ENCODE results near the gene TTN.

The TTN gene

GRCh38 chr2:178635897-178636296 lies 171.3 kb downstream of the TTN start:
- H3K27me3 ChIP-seq (ENCODE audit: insufficient read depth, low read depth): no peaks in the 10 kb centered on the region; the same call in 1 of the 2 replicates
- H3K79me2 ChIP-seq (ENCODE audit: insufficient read depth, low read depth): no peaks in the 10 kb centered on the region
- H3K27ac ChIP-seq: no peak overlapping the region
- TF ChIP-seq CTCF (conservative IDR thresholded peaks at IDR 0.05; ENCODE audit: low read depth, low read length): no peak
- no peaks in the 10 kb centered on the region for H4K20me1 ChIP-seq (ENCODE audit: insufficient read depth)
- H3K4me2 ChIP-seq: no peak overlapping the region
- no peaks in the 10 kb centered on the region for H3K36me3 ChIP-seq (ENCODE audit: insufficient read depth)
- no peak overlapping the region for H3K9ac ChIP-seq
- no peak overlapping the region for H2AFZ ChIP-seq (ENCODE audit: low read depth)
- H3K4me1 ChIP-seq (ENCODE audit: low read depth, poor library complexity, severe bottlenecking): no peaks in the 10 kb centered on the region
- no peak overlapping the region for H3K4me3 ChIP-seq (IDR thresholded peaks at IDR 0.05; ENCODE audit: insufficient read depth, low read depth, low read length)

- Histone ChIP-seq H4K20me1 (ENCODE audit: insufficient read depth) (no peaks in the 10 kb centered on the region), H3K4me1 (ENCODE audit: low read depth, poor library complexity, severe bottlenecking) (no peaks in the 10 kb centered on the region), H3K27ac (no peak overlapping the region), H3K9ac (no peak overlapping the region), H3K36me3 (ENCODE audit: insufficient read depth) (no peaks in the 10 kb centered on the region), H2AFZ (ENCODE audit: low read depth) (no peak overlapping the region), H3K27me3 (ENCODE audit: insufficient read depth, low read depth) (no peaks in the 10 kb centered on the region; the same call in 1 of the 2 replicates), H3K4me2 (no peak overlapping the region), H3K79me2 (ENCODE audit: insufficient read depth, low read depth) (no peaks in the 10 kb centered on the region), H3K4me3 (IDR thresholded peaks at IDR 0.05; ENCODE audit: insufficient read depth, low read depth, low read length) (no peak overlapping the region)
- no peak for TF ChIP-seq CTCF (conservative IDR thresholded peaks at IDR 0.05; ENCODE audit: low read depth, low read length)
Measured at GRCh38 chr2:178632729-178633128, 174.5 kb downstream of the TTN start.

- H3K9ac ChIP-seq: no peak overlapping the region
- H3K4me1 ChIP-seq (ENCODE audit: low read depth, poor library complexity, severe bottlenecking): no peaks in the 10 kb centered on the region
- H4K20me1 ChIP-seq (ENCODE audit: insufficient read depth): no peaks in the 10 kb centered on the region; the same call in 1 of the 2 replicates
- no peak overlapping the region for H3K27ac ChIP-seq
- TF ChIP-seq CTCF (conservative IDR thresholded peaks at IDR 0.05; ENCODE audit: low read depth, low read length): no peak
- H3K4me3 ChIP-seq (IDR thresholded peaks at IDR 0.05; ENCODE audit: insufficient read depth, low read depth, low read length): no peak overlapping the region
- H3K27me3 ChIP-seq (ENCODE audit: insufficient read depth, low read depth): no peaks in the 10 kb centered on the region
- H3K79me2 ChIP-seq (ENCODE audit: insufficient read depth, low read depth): no peaks in the 10 kb centered on the region
- H3K4me2 ChIP-seq: no peak overlapping the region
- H3K36me3 ChIP-seq (ENCODE audit: insufficient read depth): no peaks in the 10 kb centered on the region
- no peak overlapping the region for H2AFZ ChIP-seq (ENCODE audit: low read depth)
Measured at GRCh38 chr2:178630581-178630980, 176.6 kb downstream of the TTN start.

- no peak overlapping the region for H2AFZ ChIP-seq (ENCODE audit: low read depth)
- no peaks in the 10 kb centered on the region for H3K79me2 ChIP-seq (ENCODE audit: insufficient read depth, low read depth)
- no peak overlapping the region for H3K4me3 ChIP-seq (IDR thresholded peaks at IDR 0.05; ENCODE audit: insufficient read depth, low read depth, low read length)
- no peaks in the 10 kb centered on the region for H3K4me1 ChIP-seq (ENCODE audit: low read depth, poor library complexity, severe bottlenecking)
- no peak overlapping the region for H3K4me2 ChIP-seq
- H4K20me1 ChIP-seq (ENCODE audit: insufficient read depth): no peaks in the 10 kb centered on the region; the same call in 1 of the 2 replicates
- H3K9ac ChIP-seq: no peak overlapping the region
- H3K27me3 ChIP-seq (ENCODE audit: insufficient read depth, low read depth): no peaks in the 10 kb centered on the region
- no peak for TF ChIP-seq CTCF (conservative IDR thresholded peaks at IDR 0.05; ENCODE audit: low read depth, low read length)
- H3K36me3 ChIP-seq (ENCODE audit: insufficient read depth): no peaks in the 10 kb centered on the region
- no peak overlapping the region for H3K27ac ChIP-seq
Measured at GRCh38 chr2:178629463-178629862, 177.8 kb downstream of the TTN start.

Measured in KMS-11 (cell line).